ENCODE results near the gene CTCF. TPM values are rescaled to one million over a fixed set of nuclear protein-coding genes. Genes with fewer than 3 reads are reported as not detected.

The CTCF gene
- total RNA-seq, 1 donor from 2014 or later: 61.4 TPM

GRCh38 chr16:67648088-67648763 lies 85.9 kb downstream of the CTCF start:
- Mint-ChIP-seq H3K4me3 (no peak overlapping the region), H3K27me3 (ENCODE audit: low read depth) (peaks cover 52% of the 10 kb centered on the region), H3K27ac (no peak overlapping the region), H3K9me3 (no peaks in the 10 kb centered on the region), H3K36me3 (no peaks in the 10 kb centered on the region), H3K4me1 (peaks cover 2% of the 10 kb centered on the region)
- TF ChIP-seq CTCF (IDR thresholded peaks at IDR 0.05; ENCODE audit: unreplicated experiment): no peak
- DNase-seq (ENCODE audit: low spot score in 2 of 2, unreplicated experiment in 2 of 2): no peak

- Mint-ChIP-seq H3K4me3 (no peak overlapping the region), H3K27me3 (ENCODE audit: low read depth) (peaks cover 56% of the 10 kb centered on the region), H3K9me3 (no peaks in the 10 kb centered on the region), H3K36me3 (no peaks in the 10 kb centered on the region), H3K4me1 (peaks cover 4% of the 10 kb centered on the region), H3K27ac (no peak overlapping the region)
- no peak for TF ChIP-seq CTCF (IDR thresholded peaks at IDR 0.05; ENCODE audit: unreplicated experiment)
- DNase-seq (ENCODE audit: low spot score in 2 of 2, unreplicated experiment in 2 of 2): no peak
Measured at GRCh38 chr16:67648764-67649407, 86.6 kb downstream of the CTCF start.

- no peaks in the 10 kb centered on the region for H3K9me3 Mint-ChIP-seq
- TF ChIP-seq CTCF (IDR thresholded peaks at IDR 0.05; ENCODE audit: unreplicated experiment): no peak
- no peak for DNase-seq (ENCODE audit: low spot score in 2 of 2, unreplicated experiment in 2 of 2)
- H3K4me1 Mint-ChIP-seq: peaks cover 4% of the 10 kb centered on the region
- no peaks in the 10 kb centered on the region for H3K36me3 Mint-ChIP-seq
- no peak overlapping the region for H3K4me3 Mint-ChIP-seq
- H3K27ac Mint-ChIP-seq: no peak overlapping the region
- peaks cover 55% of the 10 kb centered on the region for H3K27me3 Mint-ChIP-seq (ENCODE audit: low read depth)
Measured at GRCh38 chr16:67649494-67649931, 87.2 kb downstream of the CTCF start.

- TF ChIP-seq CTCF (IDR thresholded peaks at IDR 0.05; ENCODE audit: unreplicated experiment): no peak
- DNase-seq (ENCODE audit: low spot score in 2 of 2, unreplicated experiment in 2 of 2): no peak
- H3K27ac Mint-ChIP-seq: no peak overlapping the region
- no peaks in the 10 kb centered on the region for H3K9me3 Mint-ChIP-seq
- no peaks in the 10 kb centered on the region for H3K36me3 Mint-ChIP-seq
- no peak overlapping the region for H3K4me3 Mint-ChIP-seq
- H3K27me3 Mint-ChIP-seq (ENCODE audit: low read depth): peaks cover 58% of the 10 kb centered on the region
- H3K4me1 Mint-ChIP-seq: peaks cover 4% of the 10 kb centered on the region
Measured at GRCh38 chr16:67650023-67650422, 87.7 kb downstream of the CTCF start.

- no peak overlapping the region for H3K27ac Mint-ChIP-seq
- peaks cover 4% of the 10 kb centered on the region for H3K4me1 Mint-ChIP-seq
- H3K36me3 Mint-ChIP-seq: no peaks in the 10 kb centered on the region
- no peaks in the 10 kb centered on the region for H3K9me3 Mint-ChIP-seq
- peaks cover 56% of the 10 kb centered on the region for H3K27me3 Mint-ChIP-seq (ENCODE audit: low read depth)
- no peak overlapping the region for H3K4me3 Mint-ChIP-seq
- no peak for TF ChIP-seq CTCF (IDR thresholded peaks at IDR 0.05; ENCODE audit: unreplicated experiment)
- DNase-seq (ENCODE audit: low spot score in 2 of 2, unreplicated experiment in 2 of 2): no peak
Measured at GRCh38 chr16:67651039-67651438, 88.7 kb downstream of the CTCF start.
